KMS-11 (cell line): Measurements from ENCODE around the gene ZPR1.

Experiments
- H2AFZ ChIP-seq: fragments of 200-600 bp; sonication (generic); 2 replicates; pipeline ENCODE4 v1.6.1; 2016; ENCODE audit warnings: antibody characterized with exemption, mixed run types, low read depth
- H3K27ac ChIP-seq: fragments of 200-600 bp; sonication (generic); 2 replicates; pipeline ENCODE4 v1.6.1; 2016; ENCODE audit warnings: mild to moderate bottlenecking, mixed run types
- H3K27me3 ChIP-seq: fragments of 200-600 bp; sonication (generic); 2 replicates; pipeline ENCODE4 v1.6.1; 2017; ENCODE audit warnings: mild to moderate bottlenecking, low read depth, mixed run types, moderate library complexity; ENCODE audit not compliant: insufficient read depth
- H3K36me3 ChIP-seq: fragments of 200-600 bp; sonication (generic); 2 replicates; pipeline ENCODE4 v1.6.1; 2017; ENCODE audit warnings: mild to moderate bottlenecking, mixed run types; ENCODE audit not compliant: insufficient read depth
- H3K4me1 ChIP-seq: fragments of 200-600 bp; sonication (generic); 2 replicates; pipeline ENCODE4 v1.6.1; 2016; ENCODE audit warnings: mild to moderate bottlenecking, low read depth, mixed run types; ENCODE audit not compliant: poor library complexity, severe bottlenecking
- H3K4me2 ChIP-seq: fragments of 200-600 bp; sonication (generic); 2 replicates; pipeline ENCODE4 v1.7.0; 2016; ENCODE audit warnings: mild to moderate bottlenecking, mixed run types
- H3K4me3 ChIP-seq: fragments of 200-600 bp; sonication (generic); IDR thresholded peaks from 2 replicates; pipeline ENCODE4 v1.6.1; 2017; ENCODE audit warnings: low read depth, low read length, mixed read lengths; ENCODE audit not compliant: insufficient read depth
- H3K79me2 ChIP-seq: fragments of 200-600 bp; sonication (generic); 2 replicates; pipeline ENCODE4 v1.6.1; 2016; ENCODE audit warnings: low read depth, mixed run types; ENCODE audit not compliant: insufficient read depth
- H3K9ac ChIP-seq: fragments of 200-600 bp; sonication (generic); 2 replicates; pipeline ENCODE4 v1.6.1; 2016; ENCODE audit warnings: mild to moderate bottlenecking, mixed run types
- H4K20me1 ChIP-seq: fragments of 200-600 bp; sonication (generic); 2 replicates; pipeline ENCODE4 v1.6.1; 2016; ENCODE audit warnings: mild to moderate bottlenecking, mixed run types; ENCODE audit not compliant: insufficient read depth
- TF ChIP-seq, protein P1 (sequence below): fragments of 200-600 bp; sonication (generic); conservative IDR thresholded peaks from 2 replicates; pipeline ENCODE4 v1.6.1; 2017; ENCODE audit warnings: low read depth, mild to moderate bottlenecking, antibody characterized with exemption, low read length, moderate library complexity, mixed read lengths

ZPR1 gene

DNA sequence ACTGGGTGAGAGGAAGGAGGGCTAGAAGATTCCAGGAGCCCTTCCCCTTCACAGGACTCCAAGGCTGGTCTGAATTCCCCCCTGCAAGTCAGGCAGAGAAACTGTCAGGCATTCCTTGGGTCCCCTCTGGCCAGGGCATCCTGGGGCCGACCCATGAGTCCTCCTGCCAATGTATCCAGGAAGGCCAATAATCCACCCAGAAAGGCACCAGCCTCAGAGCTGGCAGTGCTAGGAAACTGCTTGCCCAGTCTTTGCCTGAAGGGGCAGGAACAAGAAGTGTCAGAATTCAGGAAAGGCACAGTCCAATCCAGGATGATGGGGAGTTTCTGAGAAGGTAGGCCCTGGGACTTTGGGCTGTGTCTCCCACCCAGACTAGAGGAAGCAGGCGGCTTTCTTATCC, 56.0 kb downstream of the ZPR1 start:
- Histone ChIP-seq H3K27ac (no peak overlapping the region), H2AFZ (no peak overlapping the region), H3K4me3 (no peak overlapping the region), H3K27me3 (no peaks in the 10 kb centered on the region), H3K4me1 (no peaks in the 10 kb centered on the region), H3K9ac (no peak overlapping the region), H3K4me2 (no peak overlapping the region), H3K79me2 (no peaks in the 10 kb centered on the region), H3K36me3 (no peaks in the 10 kb centered on the region), H4K20me1 (no peaks in the 10 kb centered on the region)
- TF ChIP-seq, protein P1, sequence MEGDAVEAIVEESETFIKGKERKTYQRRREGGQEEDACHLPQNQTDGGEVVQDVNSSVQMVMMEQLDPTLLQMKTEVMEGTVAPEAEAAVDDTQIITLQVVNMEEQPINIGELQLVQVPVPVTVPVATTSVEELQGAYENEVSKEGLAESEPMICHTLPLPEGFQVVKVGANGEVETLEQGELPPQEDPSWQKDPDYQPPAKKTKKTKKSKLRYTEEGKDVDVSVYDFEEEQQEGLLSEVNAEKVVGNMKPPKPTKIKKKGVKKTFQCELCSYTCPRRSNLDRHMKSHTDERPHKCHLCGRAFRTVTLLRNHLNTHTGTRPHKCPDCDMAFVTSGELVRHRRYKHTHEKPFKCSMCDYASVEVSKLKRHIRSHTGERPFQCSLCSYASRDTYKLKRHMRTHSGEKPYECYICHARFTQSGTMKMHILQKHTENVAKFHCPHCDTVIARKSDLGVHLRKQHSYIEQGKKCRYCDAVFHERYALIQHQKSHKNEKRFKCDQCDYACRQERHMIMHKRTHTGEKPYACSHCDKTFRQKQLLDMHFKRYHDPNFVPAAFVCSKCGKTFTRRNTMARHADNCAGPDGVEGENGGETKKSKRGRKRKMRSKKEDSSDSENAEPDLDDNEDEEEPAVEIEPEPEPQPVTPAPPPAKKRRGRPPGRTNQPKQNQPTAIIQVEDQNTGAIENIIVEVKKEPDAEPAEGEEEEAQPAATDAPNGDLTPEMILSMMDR, result no peak

GRCh38 chr11:116731097-116731761, 56.6 kb downstream of the ZPR1 start:
- no peaks in the 10 kb centered on the region for H3K4me1 ChIP-seq
- H3K4me2 ChIP-seq, result no peak overlapping the region
- TF ChIP-seq, protein P1, result no peak
- no peaks in the 10 kb centered on the region for H3K79me2 ChIP-seq
- no peak overlapping the region for H3K4me3 ChIP-seq
- H3K36me3 ChIP-seq, result no peaks in the 10 kb centered on the region
- no peaks in the 10 kb centered on the region for H3K27me3 ChIP-seq
- H3K27ac ChIP-seq, result no peak overlapping the region
- H3K9ac ChIP-seq, result no peak overlapping the region
- no peaks in the 10 kb centered on the region for H4K20me1 ChIP-seq
- no peak overlapping the region for H2AFZ ChIP-seq

- Histone ChIP-seq H3K27me3 (no peaks in the 10 kb centered on the region), H3K4me2 (no peak overlapping the region), H3K9ac (no peak overlapping the region), H3K4me1 (no peaks in the 10 kb centered on the region), H3K27ac (no peak overlapping the region), H3K4me3 (no peak overlapping the region), H3K36me3 (no peaks in the 10 kb centered on the region), H2AFZ (no peak overlapping the region), H4K20me1 (no peaks in the 10 kb centered on the region), H3K79me2 (no peaks in the 10 kb centered on the region)
- TF ChIP-seq, protein P1, result no peak
Measured at GRCh38 chr11:116730601-116731000, 57.2 kb downstream of the ZPR1 start.

- H3K79me2 ChIP-seq, result no peaks in the 10 kb centered on the region
- no peaks in the 10 kb centered on the region for H4K20me1 ChIP-seq
- H3K4me3 ChIP-seq, result no peak overlapping the region
- H3K36me3 ChIP-seq, result no peaks in the 10 kb centered on the region
- H3K9ac ChIP-seq, result no peak overlapping the region
- H3K27me3 ChIP-seq, result no peaks in the 10 kb centered on the region
- H3K4me2 ChIP-seq, result no peak overlapping the region
- no peak overlapping the region for H2AFZ ChIP-seq
- no peak overlapping the region for H3K27ac ChIP-seq
- no peaks in the 10 kb centered on the region for H3K4me1 ChIP-seq
- TF ChIP-seq, protein P1, result no peak
Measured at GRCh38 chr11:116730241-116730561, 57.6 kb downstream of the ZPR1 start.
